GM12892 (cell line): ENCODE results near the gene RPRM.
"Not testable (repeated sequence)": the region's sequence is repeated elsewhere in the genome, so short reads cannot be mapped to it uniquely, and the experiment has no call there.

Experiments
- POLR2A ChIP-seq: IDR thresholded peaks from 2 replicates; pipeline ENCODE4 v1.6.1; 2011; ENCODE audit warnings: low read depth, low read length, control low read depth
- POLR2AphosphoS5 ChIP-seq: IDR thresholded peaks from 2 replicates; pipeline ENCODE4 v1.6.1; 2011; ENCODE audit warnings: low read depth, low read length, control low read depth

DNA sequence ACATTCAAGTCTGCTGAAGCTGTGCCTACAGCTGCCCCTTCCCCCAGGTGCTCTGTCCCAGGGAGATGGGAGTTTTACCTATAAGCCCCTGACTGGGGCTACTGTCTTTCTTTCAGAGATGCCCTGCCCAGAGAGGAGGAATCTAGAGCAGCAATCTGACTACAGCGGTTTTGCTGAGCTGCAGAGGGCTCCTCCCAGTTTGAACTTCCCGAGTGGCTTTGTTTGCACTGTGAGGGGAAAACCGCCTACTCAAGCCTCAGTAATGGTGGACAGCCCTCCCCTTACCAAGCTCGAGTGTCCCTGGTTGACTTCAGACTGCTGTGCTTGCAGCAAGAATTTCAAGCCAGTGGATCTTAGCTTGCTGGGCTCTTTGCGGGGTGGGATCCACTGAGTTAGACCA is 35.9 kb downstream of the RPRM start:
- TF ChIP-seq POLR2A, POLR2AphosphoS5: not testable (repeated sequence)
